Right lobe of liver (tissue), 6 donors: ENCODE results near the gene ING1. TPM values are rescaled to one million over a fixed set of nuclear protein-coding genes. Genes with fewer than 3 reads are reported as not detected.
A peak's percentile ranks its signal among the peaks of the same experiment; 100 is the strongest.
"Not testable (repeated sequence)": the region's sequence is repeated elsewhere in the genome, so short reads cannot be mapped to it uniquely, and the experiment has no call there.

ENCODE experiments used
- ATAC-seq, 4 donors: fragments of 200-7000 bp; cut with Tn5 transposase; one replicate each; pipeline ENCODE4 v1.9.1; 2020; ENCODE audit warnings: mild to moderate bottlenecking in 4 of 4, moderate library complexity in 4 of 4
- DNase-seq, 3 donors: peaks; one replicate each; pipeline ENCODE4 v3.0.0-alpha.2; 2020
- H3K27ac ChIP-seq, 3 donors: fragments of 200-600 bp; one replicate each; pipeline ENCODE4 v1.8.0; 2022
- H3K27me3 ChIP-seq, 2 donors: fragments of 200-600 bp; one replicate each; pipeline ENCODE4 v1.8.0; 2022
- H3K36me3 ChIP-seq, 4 donors: fragments of 200-600 bp; sonication (generic) in 1 of 4; one replicate each; pipeline versions ENCODE4 v1.5.1 to v1.8.0; 2017 to 2022; ENCODE audit warnings: control low read depth in 1 of 4
- H3K4me1 ChIP-seq, 4 donors: fragments of 200-600 bp; sonication (generic) in 1 of 4; one replicate each; pipeline versions ENCODE4 v1.5.1 to v1.8.0; 2017 to 2022; ENCODE audit warnings: control low read depth in 1 of 4
- H3K4me3 ChIP-seq, 3 donors: fragments of 200-600 bp; one replicate each; pipeline ENCODE4 v1.8.0; 2022
- H3K9me3 ChIP-seq, 4 donors: fragments of 200-600 bp; sonication (generic) in 1 of 4; one replicate each; pipeline versions ENCODE4 v1.5.1 to v1.8.0; 2017 to 2022; ENCODE audit warnings: control low read depth in 1 of 4
- POLR2A ChIP-seq: fragments of 450-650 bp; IDR thresholded peaks from one replicate; pipeline ENCODE4 v1.6.1; 2017; ENCODE audit warnings: antibody characterized with exemption, mild to moderate bottlenecking
- WGBS: methylation state at CpG from one replicate; pipeline ENCODE4 v1.1.6; 2018; ENCODE audit warnings: low coverage, low lambda C conversion rate; ENCODE audit not compliant: insufficient coverage; ENCODE audit errors: missing lambda C conversion rate; 5-methylcytosine and 5-hydroxymethylcytosine counted together
- intact Hi-C, 2 donors: fragments of 100-400 bp; cut with DNase I; formaldehyde crosslinking; loops; one replicate each; pipeline versions ENCODE4 v1.11.2 to v1.14.1; 2022
- total RNA-seq, 6 experiments: library from RNA; depleted of rRNA in 2 of 6; stranded (reverse); fragments of >200 nt in 2 of 6; fragmentation: NEBNext Ultra II Directional in 3 of 6; extraction: Animal tissue kit (Norgen Biotek cat#: 25700) in 3 of 6; gene quantifications; one replicate each; pipeline versions ENCODE4 v1.1.0 to v1.2.4, GENCODE V29; 2016 to 2023
- TF ChIP-seq, protein P1 (sequence below), 4 donors: fragments of 200-600 bp in 3 of 4; fragments of 450-650 bp in 1 of 4; IDR thresholded peaks; one replicate each; pipeline versions ENCODE4 v1.5.1 to v1.8.0; 2016 to 2022; ENCODE audit warnings: antibody characterized with exemption in 4 of 4, mild to moderate bottlenecking in 2 of 4
- donor health status: DM: no; HTN: yes; CAD: no.
- donor health status: DM: no; HTN: no; CAD: no.
- donor health status: DM: no; HTN: no; CAD: no.
- donor health status: DM: no; HTN: yes; CAD: no.
- donor health status: DM: no; HTN: yes; CAD: no.

Gene ING1
- total RNA-seq, 6 experiments from 2014 or later = 3.8 to 12.0 (median 8.8) TPM

DNA sequence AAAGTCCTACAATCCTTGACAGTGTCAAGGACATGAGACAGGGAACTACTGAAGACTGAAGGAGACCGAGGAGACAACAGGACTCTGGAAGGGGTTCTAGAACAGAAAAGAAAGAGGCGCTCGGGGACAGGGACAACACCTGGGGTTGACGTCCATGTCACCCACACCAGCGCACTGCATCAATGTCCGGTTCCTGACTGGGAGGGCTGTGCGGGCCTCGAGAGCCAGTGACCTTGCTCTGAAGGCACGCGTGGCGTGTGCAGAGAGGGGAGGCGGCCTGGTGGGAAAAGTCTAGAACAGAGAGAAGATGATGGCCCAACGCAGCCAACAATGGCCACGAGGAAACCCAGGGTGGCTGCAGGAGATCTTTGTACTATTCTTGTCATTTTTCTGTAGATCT, 13.3 kb upstream of the ING1 start:
- intact Hi-C loops = no loop called here
- DNase-seq (no peak), ATAC-seq (peak in 1 of 4 donors; percentile 20)
- no peak overlapping the region for H3K27ac ChIP-seq
- TF ChIP-seq, protein P1, sequence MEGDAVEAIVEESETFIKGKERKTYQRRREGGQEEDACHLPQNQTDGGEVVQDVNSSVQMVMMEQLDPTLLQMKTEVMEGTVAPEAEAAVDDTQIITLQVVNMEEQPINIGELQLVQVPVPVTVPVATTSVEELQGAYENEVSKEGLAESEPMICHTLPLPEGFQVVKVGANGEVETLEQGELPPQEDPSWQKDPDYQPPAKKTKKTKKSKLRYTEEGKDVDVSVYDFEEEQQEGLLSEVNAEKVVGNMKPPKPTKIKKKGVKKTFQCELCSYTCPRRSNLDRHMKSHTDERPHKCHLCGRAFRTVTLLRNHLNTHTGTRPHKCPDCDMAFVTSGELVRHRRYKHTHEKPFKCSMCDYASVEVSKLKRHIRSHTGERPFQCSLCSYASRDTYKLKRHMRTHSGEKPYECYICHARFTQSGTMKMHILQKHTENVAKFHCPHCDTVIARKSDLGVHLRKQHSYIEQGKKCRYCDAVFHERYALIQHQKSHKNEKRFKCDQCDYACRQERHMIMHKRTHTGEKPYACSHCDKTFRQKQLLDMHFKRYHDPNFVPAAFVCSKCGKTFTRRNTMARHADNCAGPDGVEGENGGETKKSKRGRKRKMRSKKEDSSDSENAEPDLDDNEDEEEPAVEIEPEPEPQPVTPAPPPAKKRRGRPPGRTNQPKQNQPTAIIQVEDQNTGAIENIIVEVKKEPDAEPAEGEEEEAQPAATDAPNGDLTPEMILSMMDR (IDR thresholded peaks at IDR 0.05) = no peak
- no peak for TF ChIP-seq POLR2A
- H3K36me3 ChIP-seq = peaks cover 0 to 37% (median 15%) of the 10 kb centered on the region in 4 donors
- peaks cover 0 to 7% (median 0%) of the 10 kb centered on the region in 4 donors for H3K4me1 ChIP-seq
- no peaks in the 10 kb centered on the region for H3K27me3 ChIP-seq
- 96% methylated on average over 12 of the region's 14 CpGs for WGBS
- no peak overlapping the region for H3K4me3 ChIP-seq
- H3K9me3 ChIP-seq = no peaks in the 10 kb centered on the region

DNA sequence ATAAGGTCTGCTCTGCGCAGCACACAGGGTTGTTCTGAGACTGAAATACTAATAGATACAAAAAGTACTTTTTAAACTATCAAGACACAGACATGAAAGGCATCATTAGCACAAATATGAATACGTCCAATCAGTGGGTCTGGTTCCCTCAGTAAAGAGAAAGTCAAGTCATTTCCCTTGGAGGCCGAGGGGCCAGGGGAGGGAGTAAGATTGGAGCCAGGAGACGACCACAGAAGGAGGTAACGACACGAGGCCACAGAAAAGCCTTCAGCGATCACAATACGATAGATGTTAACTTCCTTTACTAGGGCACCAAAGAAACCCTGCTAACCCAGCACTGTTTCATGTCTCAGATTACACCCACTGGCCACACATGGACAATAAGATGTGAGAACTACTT, 12.9 kb upstream of the ING1 start:
- WGBS = 91% methylated on average over 8 of the region's 8 CpGs

DNA sequence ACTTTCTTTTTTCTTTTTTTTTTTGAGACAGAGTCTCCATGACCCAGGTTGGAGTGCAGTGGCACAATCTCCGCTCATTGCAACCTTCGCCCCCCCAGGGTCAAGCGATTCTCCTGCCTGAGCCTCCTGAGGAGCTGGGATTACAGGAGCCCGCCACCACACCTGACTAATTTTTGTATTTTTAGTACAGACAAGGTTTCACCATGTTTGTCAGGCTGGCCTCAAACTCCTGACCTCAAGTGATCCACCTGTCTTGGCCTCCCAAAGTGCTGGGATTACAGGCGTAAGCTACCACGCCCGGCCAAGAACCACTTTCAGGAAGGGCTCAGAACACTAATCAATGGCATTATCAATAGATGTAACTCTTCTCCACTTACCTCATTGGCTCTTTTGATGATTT, 12.4 kb upstream of the ING1 start:
- 87% methylated on average over 6 of the region's 7 CpGs for WGBS
- H3K9me3 ChIP-seq, H3K4me3 ChIP-seq, H3K27ac ChIP-seq, intact Hi-C loops, DNase-seq, ATAC-seq, H3K27me3 ChIP-seq: not testable (repeated sequence)
- peaks cover 0 to 37% (median 12%) of the 10 kb centered on the region in 4 donors for H3K36me3 ChIP-seq
- peaks cover 0 to 11% (median 0%) of the 10 kb centered on the region in 4 donors for H3K4me1 ChIP-seq

More for the DNA sequence above, 12.9 kb upstream of the ING1 start:
- DNase-seq (no peak), ATAC-seq (no peak)
- H3K36me3 ChIP-seq = peaks cover 0 to 37% (median 12%) of the 10 kb centered on the region in 4 donors
- TF ChIP-seq, protein P1 (IDR thresholded peaks at IDR 0.05) = no peak
- no peak for TF ChIP-seq POLR2A
- H3K27me3 ChIP-seq = no peaks in the 10 kb centered on the region
- H3K4me1 ChIP-seq = peaks cover 0 to 11% (median 0%) of the 10 kb centered on the region in 4 donors
- H3K27ac ChIP-seq = no peak overlapping the region
- intact Hi-C loops = no loop called here
- no peaks in the 10 kb centered on the region for H3K9me3 ChIP-seq
- no peak overlapping the region for H3K4me3 ChIP-seq

DNA sequence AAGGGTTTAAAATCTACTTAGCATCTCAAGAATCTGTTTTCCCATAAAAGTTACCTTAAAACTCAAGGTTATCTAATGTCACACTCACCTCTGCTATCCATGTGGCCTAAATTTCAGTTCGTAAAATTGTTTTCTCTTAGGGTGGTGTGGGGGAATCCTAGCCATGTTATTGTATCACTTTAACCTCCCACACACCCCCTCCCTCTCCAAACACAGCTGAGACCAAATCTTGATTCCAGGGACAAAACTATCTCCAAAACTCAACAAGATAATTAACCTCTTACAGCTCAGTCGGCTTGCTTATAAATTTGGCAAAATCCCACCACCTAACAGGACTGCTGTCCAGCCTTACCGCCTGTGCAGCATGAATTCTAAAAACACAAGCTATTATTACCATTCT, 11.4 kb upstream of the ING1 start:
- Histone ChIP-seq H3K27me3 (no peaks in the 10 kb centered on the region), H3K9me3 (no peaks in the 10 kb centered on the region), H3K4me1 (peaks cover 0 to 11% (median 0%) of the 10 kb centered on the region in 4 donors), H3K27ac (no peak overlapping the region), H3K4me3 (no peak overlapping the region), H3K36me3 (peaks cover 0 to 34% (median 11%) of the 10 kb centered on the region in 4 donors)
- 21% methylated on average over 3 of the region's 3 CpGs for WGBS
- ATAC-seq = no peak
- DNase-seq = no peak
- no peak for TF ChIP-seq POLR2A
- TF ChIP-seq, protein P1 (IDR thresholded peaks at IDR 0.05) = no peak
- intact Hi-C loops = no loop called here

DNA sequence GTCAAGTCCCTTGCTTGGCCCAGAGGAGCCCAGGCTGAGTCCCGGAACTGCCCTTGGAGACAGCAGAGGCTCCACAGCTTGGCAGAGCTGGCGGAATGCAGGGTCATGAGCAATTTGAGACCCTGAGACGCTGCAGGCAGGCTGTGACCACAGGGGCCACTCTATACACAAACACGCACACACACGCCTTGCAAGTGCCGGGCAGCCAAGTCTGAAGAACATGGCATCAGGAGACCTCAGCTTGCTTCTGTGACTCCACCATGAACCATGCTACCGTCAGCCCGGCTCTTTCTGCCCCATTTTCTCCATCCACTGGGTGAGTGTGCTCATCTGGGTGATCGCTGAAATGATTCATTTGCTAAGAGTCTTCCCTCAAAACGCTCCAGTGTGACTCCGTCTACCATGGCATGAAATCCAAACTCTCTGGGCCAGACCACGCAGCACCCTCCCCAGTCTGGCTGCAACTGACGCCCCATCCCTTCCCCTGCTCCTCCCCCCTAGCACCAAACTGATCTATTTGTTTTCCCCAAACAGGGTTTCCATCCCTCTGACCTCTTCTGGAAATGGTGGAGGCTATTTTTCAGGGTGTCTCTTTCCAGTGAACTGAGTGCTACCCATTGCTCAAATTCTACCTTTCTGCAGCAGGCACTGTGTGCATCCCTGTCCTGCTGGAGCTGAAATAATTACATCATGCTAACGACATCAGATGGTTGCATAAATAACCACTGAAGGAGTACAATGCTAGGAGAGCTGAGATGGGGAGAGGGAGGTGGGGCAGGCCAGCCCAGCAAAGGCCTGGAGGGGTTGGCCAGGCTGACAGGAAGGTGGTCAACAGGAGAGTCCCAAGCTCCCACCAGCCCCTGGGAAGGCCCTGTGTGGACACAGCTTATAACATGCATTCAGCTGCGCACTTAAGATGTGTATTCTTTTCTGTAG, 10.6 kb upstream of the ING1 start:
- Histone ChIP-seq H3K36me3 (peaks cover 0 to 30% (median 7%) of the 10 kb centered on the region in 4 donors), H3K27me3 (no peaks in the 10 kb centered on the region), H3K9me3 (no peaks in the 10 kb centered on the region), H3K27ac (no peak overlapping the region), H3K4me1 (peaks cover 0 to 11% (median 0%) of the 10 kb centered on the region in 4 donors), H3K4me3 (no peak overlapping the region)
- no peak for TF ChIP-seq POLR2A
- TF ChIP-seq, protein P1 (IDR thresholded peaks at IDR 0.05) = no peak
- WGBS = 74% methylated on average over 3 of the region's 15 CpGs
- DNase-seq (no peak), ATAC-seq (no peak)
- intact Hi-C loops = no loop called here
